Activated CD4-positive, alpha-beta T cell treated with anti-CD3 and anti-CD28 coated beads, Interleukin-2, amount 10 ng/mL, durations not matched to agents 24 days and 14 days (primary cell): Measurements from ENCODE around the gene LRRC74B. TPM values are rescaled to one million over a fixed set of nuclear protein-coding genes. Genes with fewer than 3 reads are reported as not detected.
"Not testable (repeated sequence)": the region's sequence is repeated elsewhere in the genome, so short reads cannot be mapped to it uniquely, and the experiment has no call there.

Source experiments
- DNase-seq: peaks from one replicate; pipeline ENCODE4 v3.0.0; 2022
- H3K27ac Mint-ChIP-seq: one replicate; pipeline ENCODE4 v1.8.0; 2022; ENCODE audit warnings: mild to moderate bottlenecking, mixed read lengths
- H3K27me3 Mint-ChIP-seq: one replicate; pipeline ENCODE4 v1.8.0; 2022; ENCODE audit warnings: mixed read lengths
- H3K36me3 Mint-ChIP-seq: one replicate; pipeline ENCODE4 v1.8.0; 2022; ENCODE audit warnings: low read depth, mild to moderate bottlenecking, mixed read lengths
- H3K4me1 Mint-ChIP-seq: one replicate; pipeline ENCODE4 v1.8.0; 2021; ENCODE audit warnings: mixed read lengths
- H3K4me3 Mint-ChIP-seq: one replicate; pipeline ENCODE4 v1.8.0; 2022; ENCODE audit warnings: mild to moderate bottlenecking, moderate library complexity, mixed read lengths
- H3K9me3 Mint-ChIP-seq: one replicate; pipeline ENCODE4 v1.8.0; 2021; ENCODE audit warnings: mixed read lengths
- intact Hi-C: fragments of 100-400 bp; cut with micrococcal nuclease; formaldehyde crosslinking; loops from one replicate; pipeline ENCODE4 v1.15.1; 2023
- total RNA-seq: library from RNA; stranded (reverse); gene quantifications from 2 replicates; pipeline ENCODE4 v1.2.3, GENCODE V29; 2022

Gene LRRC74B
- total RNA-seq, 1 donor from 2014 or later, result not detected

DNA sequence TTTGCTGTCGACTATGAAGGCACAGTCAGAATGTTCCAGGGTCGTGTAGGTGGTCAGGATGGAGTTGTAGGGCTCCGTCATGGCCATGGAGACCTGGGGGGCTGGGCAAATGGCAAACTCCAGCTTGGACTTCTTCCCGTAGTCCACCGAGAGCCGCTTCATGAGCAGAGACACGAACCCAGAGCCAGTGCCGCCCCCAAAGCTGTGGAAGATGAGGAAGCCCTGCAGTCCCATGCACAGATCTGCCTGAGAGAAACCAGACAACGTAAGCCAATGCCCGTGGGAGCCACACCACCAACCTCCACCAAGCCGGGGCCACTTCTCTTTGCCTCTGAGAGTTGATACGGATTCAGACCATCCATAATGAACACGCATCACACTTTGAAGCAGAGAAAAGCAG, 36.5 kb upstream of the LRRC74B start:
- not testable (repeated sequence) for H3K4me3 Mint-ChIP-seq

GRCh38 chr22:21009638-21010425, 35.9 kb upstream of the LRRC74B start:
- peak; percentile 84 for DNase-seq
- no peaks in the 10 kb centered on the region for H3K36me3 Mint-ChIP-seq
- H3K4me1 Mint-ChIP-seq, result peaks cover 9% of the 10 kb centered on the region
- H3K9me3 Mint-ChIP-seq, result no peaks in the 10 kb centered on the region
- H3K4me3 Mint-ChIP-seq, result no peak overlapping the region
- peaks cover 9% of the 10 kb centered on the region for H3K27me3 Mint-ChIP-seq
- no peak overlapping the region for H3K27ac Mint-ChIP-seq
- intact Hi-C loops, result loop anchor here (10.0 kb wide), 1 partner anchor 1155 kb away; the partner anchor contains the start of genes GNB1L and RTL10

More for the DNA sequence above, 36.5 kb upstream of the LRRC74B start:
- not testable (repeated sequence) for H3K27ac Mint-ChIP-seq, H3K36me3 Mint-ChIP-seq, H3K27me3 Mint-ChIP-seq, H3K9me3 Mint-ChIP-seq, DNase-seq, H3K4me1 Mint-ChIP-seq
- intact Hi-C loops, result loop anchor here (10.0 kb wide), 1 partner anchor 1154 kb away; the partner anchor contains the start of genes GNB1L and RTL10

- no peak for DNase-seq
- intact Hi-C loops, result no loop called here
- Mint-ChIP-seq H3K4me1 (peaks cover 13% of the 10 kb centered on the region), H3K27ac (no peak overlapping the region), H3K36me3 (no peaks in the 10 kb centered on the region), H3K9me3 (no peaks in the 10 kb centered on the region), H3K4me3 (no peak overlapping the region), H3K27me3 (peaks cover 12% of the 10 kb centered on the region)
These were observed 35.2 kb upstream of the LRRC74B start for GRCh38 chr22:21010426-21011113.

DNA sequence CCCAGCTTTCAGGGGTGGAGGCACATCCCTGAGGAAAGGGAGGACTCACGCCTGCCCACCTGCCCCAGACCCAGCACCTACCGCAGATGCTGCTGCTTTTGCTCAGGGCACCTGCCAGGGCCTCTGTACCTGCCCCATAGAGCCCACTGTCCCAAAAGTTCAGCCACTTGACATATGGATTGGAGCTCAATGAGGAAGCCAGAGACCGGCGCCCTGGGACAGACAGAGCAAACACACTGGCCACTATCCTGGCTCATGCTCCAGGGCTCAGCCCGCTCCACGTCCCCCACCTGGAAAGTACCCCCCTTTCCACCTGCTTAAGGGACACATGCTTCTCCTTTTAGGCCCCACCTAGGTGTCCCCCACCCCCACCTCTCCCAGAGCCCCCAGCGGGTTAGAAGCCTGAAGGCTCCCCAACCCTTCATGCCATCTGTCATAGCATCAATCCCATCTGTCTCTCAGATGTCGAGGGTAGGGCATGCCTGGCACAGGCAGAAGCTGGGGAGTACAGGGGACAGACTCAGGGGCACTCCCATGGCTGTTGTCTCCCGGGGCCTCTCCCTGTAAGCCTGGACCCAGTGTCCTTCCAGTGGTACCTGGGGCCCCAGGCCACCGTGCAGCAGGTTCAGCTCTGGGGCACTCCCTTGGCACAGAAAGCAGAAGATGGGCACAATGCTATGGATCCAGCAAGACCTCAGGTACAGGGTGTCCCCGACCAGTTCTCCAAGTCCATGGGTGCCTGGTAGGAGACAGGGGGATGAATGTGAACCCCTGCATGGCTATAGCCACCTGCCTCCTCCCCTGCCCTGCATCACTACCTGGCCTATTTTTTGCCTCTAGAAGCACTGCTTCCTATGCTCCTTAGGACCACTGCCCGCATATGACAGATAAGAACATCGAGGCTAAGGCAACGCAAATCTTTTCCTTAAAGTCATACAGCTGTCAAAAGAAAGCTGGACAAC, 33.0 kb upstream of the LRRC74B start:
- Mint-ChIP-seq H3K27ac (no peak overlapping the region), H3K9me3 (no peaks in the 10 kb centered on the region), H3K36me3 (no peaks in the 10 kb centered on the region), H3K4me1 (peaks cover 13% of the 10 kb centered on the region), H3K4me3 (no peak overlapping the region), H3K27me3 (peaks cover 9% of the 10 kb centered on the region)
- no peak for DNase-seq
- intact Hi-C loops, result no loop called here

DNA sequence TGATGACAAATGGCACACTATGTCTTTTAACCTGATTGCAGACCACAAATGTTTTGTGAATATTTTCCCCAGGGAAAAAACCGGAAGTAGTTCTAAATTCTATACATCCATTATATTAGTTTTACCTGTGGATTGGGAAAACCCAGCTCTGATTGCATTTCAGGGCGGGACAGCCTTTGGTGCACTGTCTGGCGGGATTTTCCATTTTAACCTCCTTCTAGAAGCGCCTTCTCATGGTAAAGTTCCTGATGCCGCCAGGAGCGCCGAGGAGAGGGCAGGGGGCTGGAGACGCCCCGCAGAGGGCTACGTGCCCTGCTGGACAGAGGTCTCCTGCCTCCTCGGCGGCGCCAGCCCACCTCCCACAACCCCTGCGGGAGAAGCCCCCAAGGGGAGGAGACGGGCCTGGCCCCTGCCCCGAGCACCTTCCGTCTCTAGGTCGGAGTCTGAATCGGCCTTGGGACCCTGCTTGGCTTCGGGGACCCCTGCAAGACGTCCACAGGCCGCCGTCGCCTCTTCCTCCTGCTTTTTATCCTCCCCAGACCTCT, 32.0 kb upstream of the LRRC74B start:
- no peak for DNase-seq
- Mint-ChIP-seq H3K9me3 (no peaks in the 10 kb centered on the region), H3K4me1 (peaks cover 13% of the 10 kb centered on the region), H3K27me3 (peaks cover 9% of the 10 kb centered on the region), H3K27ac (peak overlapping the region; percentile 23), H3K4me3 (peak overlapping the region; percentile 78), H3K36me3 (no peaks in the 10 kb centered on the region)
- intact Hi-C loops, result loop anchor here (1.0 kb wide), 1 partner anchor 11 kb away; the partner anchor contains the start of gene THAP7

GRCh38 chr22:21014202-21014725, 31.5 kb upstream of the LRRC74B start:
- Mint-ChIP-seq H3K9me3 (no peaks in the 10 kb centered on the region), H3K27me3 (peaks cover 9% of the 10 kb centered on the region), H3K27ac (peak overlapping the region; percentile 23), H3K36me3 (no peaks in the 10 kb centered on the region), H3K4me1 (peaks cover 13% of the 10 kb centered on the region), H3K4me3 (peak overlapping the region; percentile 78)
- peak; percentile 95 for DNase-seq
- intact Hi-C loops, result loop anchor here (1.0 kb wide), 1 partner anchor 12 kb away; the partner anchor contains the start of gene THAP7

- peak within 1 kb of the TSS; percentile 23 for H3K27ac Mint-ChIP-seq
- H3K4me3 Mint-ChIP-seq, result peak within 1 kb of the TSS; percentile 78
- peaks cover 9% of the 10 kb centered on the region for H3K27me3 Mint-ChIP-seq
- no peaks in the 10 kb centered on the region for H3K9me3 Mint-ChIP-seq
- no peaks in the 10 kb centered on the region for H3K36me3 Mint-ChIP-seq
- H3K4me1 Mint-ChIP-seq, result peaks cover 13% of the 10 kb centered on the region
- intact Hi-C loops, result loop anchor here (1.0 kb wide), 1 partner anchor 13 kb away; the partner anchor contains the start of gene THAP7
- no peak for DNase-seq
These were observed 30.9 kb upstream of the LRRC74B start, which contains the start of gene P2RX6 for GRCh38 chr22:21014726-21015465. TSS of gene P2RX6 (plus strand) at chr22:21015165. CDS start at chr22:21015175, 10 bp downstream.

- H3K27ac Mint-ChIP-seq, result no peak overlapping the region
- H3K4me1 Mint-ChIP-seq, result peaks cover 13% of the 10 kb centered on the region
- H3K9me3 Mint-ChIP-seq, result no peaks in the 10 kb centered on the region
- intact Hi-C loops, result no loop called here
- no peaks in the 10 kb centered on the region for H3K36me3 Mint-ChIP-seq
- DNase-seq, result no peak
- no peak overlapping the region for H3K4me3 Mint-ChIP-seq
- H3K27me3 Mint-ChIP-seq, result peaks cover 11% of the 10 kb centered on the region
These were observed 30.2 kb upstream of the LRRC74B start for GRCh38 chr22:21015466-21016006.

- no peaks in the 10 kb centered on the region for H3K9me3 Mint-ChIP-seq
- H3K4me1 Mint-ChIP-seq, result peaks cover 13% of the 10 kb centered on the region
- no peak for DNase-seq
- no peak overlapping the region for H3K27ac Mint-ChIP-seq
- intact Hi-C loops, result no loop called here
- peaks cover 9% of the 10 kb centered on the region for H3K27me3 Mint-ChIP-seq
- H3K4me3 Mint-ChIP-seq, result no peak overlapping the region
- no peaks in the 10 kb centered on the region for H3K36me3 Mint-ChIP-seq
These were observed 28.9 kb upstream of the LRRC74B start for GRCh38 chr22:21016644-21017420.

DNA sequence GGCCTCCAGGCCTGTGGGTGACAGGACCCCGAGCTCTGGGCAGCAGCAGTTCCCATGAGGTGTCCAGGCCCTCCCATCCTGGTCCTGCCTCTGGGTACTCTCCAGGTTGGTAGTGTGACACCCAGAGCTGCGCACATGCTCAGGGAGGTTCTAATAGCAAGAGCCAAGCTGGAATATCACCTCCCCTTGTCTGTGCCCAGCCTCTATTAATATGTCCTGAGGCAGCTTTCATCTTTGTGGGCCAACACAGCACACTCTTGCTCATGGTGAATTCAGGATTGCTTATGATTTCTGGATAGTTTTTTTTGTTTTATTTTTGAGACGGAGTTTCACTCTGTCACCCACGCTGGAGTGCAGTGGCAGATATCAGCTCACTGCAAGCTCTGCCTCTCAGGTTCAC, 27.4 kb upstream of the LRRC74B start:
- Mint-ChIP-seq H3K27me3 (peaks cover 9% of the 10 kb centered on the region), H3K27ac (no peak overlapping the region), H3K4me1 (peaks cover 13% of the 10 kb centered on the region), H3K36me3 (no peaks in the 10 kb centered on the region), H3K4me3 (no peak overlapping the region), H3K9me3 (no peaks in the 10 kb centered on the region)
- no peak for DNase-seq
- intact Hi-C loops, result no loop called here

GRCh38 chr22:21020802-21021429, 24.8 kb upstream of the LRRC74B start:
- H3K9me3 Mint-ChIP-seq, result no peaks in the 10 kb centered on the region
- no peak overlapping the region for H3K27ac Mint-ChIP-seq
- peaks cover 2% of the 10 kb centered on the region for H3K27me3 Mint-ChIP-seq
- intact Hi-C loops, result no loop called here
- DNase-seq, result peak; percentile 72
- no peak overlapping the region for H3K4me3 Mint-ChIP-seq
- peaks cover 8% of the 10 kb centered on the region for H3K4me1 Mint-ChIP-seq
- no peaks in the 10 kb centered on the region for H3K36me3 Mint-ChIP-seq
